Sigmoid colon (tissue), 7 donors: ENCODE data around the gene ILKAP. TPM values are rescaled to one million over a fixed set of nuclear protein-coding genes. Genes with fewer than 3 reads are reported as not detected.

Experiments
- DNase-seq: peaks from one replicate; pipeline ENCODE4 v3.0.0-alpha.2; 2019
- H3K27ac ChIP-seq, 4 donors: fragments of 200-600 bp; sonication (generic); one replicate each; pipeline ENCODE4 v1.5.1; 2016 to 2019; ENCODE audit warnings: mild to moderate bottlenecking in 1 of 4
- H3K27me3 ChIP-seq, 3 donors: fragments of 200-600 bp; sonication (generic); one replicate each; pipeline ENCODE4 v1.5.1; 2019; ENCODE audit warnings: mild to moderate bottlenecking in 1 of 3
- H3K36me3 ChIP-seq, 4 donors: fragments of 200-600 bp; sonication (generic); one replicate each; pipeline ENCODE4 v1.5.1; 2016 to 2019
- H3K4me1 ChIP-seq, 4 donors: fragments of 200-600 bp; sonication (generic); one replicate each; pipeline ENCODE4 v1.5.1; 2017 to 2019
- H3K4me3 ChIP-seq, 4 donors: fragments of 200-600 bp; sonication (generic); one replicate each; pipeline ENCODE4 v1.5.1; 2017 to 2019; ENCODE audit warnings: mild to moderate bottlenecking in 2 of 4, moderate library complexity in 1 of 4
- H3K9me3 ChIP-seq, 4 donors: fragments of 200-600 bp in 3 of 4; sonication (generic) in 3 of 4; one replicate each; pipeline versions ENCODE4 v1.5.1 to v1.6.1; 2013 to 2019
- EP300 ChIP-seq, 4 donors: sonication (generic); formaldehyde crosslinking; IDR thresholded peaks; one replicate each; pipeline ENCODE4 v1.6.1; 2017; ENCODE audit warnings: antibody characterized with exemption in 4 of 4
- POLR2A ChIP-seq, 2 donors: fragments of 450-650 bp; IDR thresholded peaks; one replicate each; pipeline ENCODE4 v1.6.1; 2016; ENCODE audit warnings: antibody characterized with exemption in 2 of 2, mild to moderate bottlenecking in 2 of 2, moderate library complexity in 2 of 2
- POLR2AphosphoS5 ChIP-seq, 4 donors: sonication (generic); formaldehyde crosslinking; IDR thresholded peaks; one replicate each; pipeline ENCODE4 v1.6.1; 2017; ENCODE audit warnings: antibody characterized with exemption in 4 of 4
- WGBS, 2 donors: extraction: QIAGEN DNeasy Blood & Tissue Kit; methylation state at CpG; one replicate each; pipeline ENCODE4 v1.1.7; 2013; 5-methylcytosine and 5-hydroxymethylcytosine counted together
- intact Hi-C: fragments of 100-400 bp; cut with DNase I; formaldehyde crosslinking; loops from one replicate; pipeline ENCODE4 v1.15.1; 2023
- polyA plus RNA-seq, 3 donors: library from polyadenylated mRNA; stranded (reverse); fragments of 200-250 nt; gene quantifications; one replicate each; pipeline ENCODE4 v1.2.3, GENCODE V29; 2013
- total RNA-seq, 4 donors: library from RNA; depleted of rRNA; stranded (reverse); fragments of >200 nt; gene quantifications; one replicate each; pipeline ENCODE4 v1.1.0, GENCODE V29; 2016
- TF ChIP-seq, protein P1 (sequence below), 4 experiments: fragments of 450-650 bp in 3 of 4; fragments of 200-600 bp in 1 of 4; IDR thresholded peaks; one replicate each; pipeline ENCODE4 v1.5.1; 2016 to 2019; ENCODE audit warnings: antibody characterized with exemption in 4 of 4, mild to moderate bottlenecking in 3 of 4, moderate library complexity in 2 of 4
- donor health status: healthy with polysubstance abuse.
- donor health status: Bipolar disorder and iron deficiency.
- donor health status: healthy.

ILKAP gene, protein sequence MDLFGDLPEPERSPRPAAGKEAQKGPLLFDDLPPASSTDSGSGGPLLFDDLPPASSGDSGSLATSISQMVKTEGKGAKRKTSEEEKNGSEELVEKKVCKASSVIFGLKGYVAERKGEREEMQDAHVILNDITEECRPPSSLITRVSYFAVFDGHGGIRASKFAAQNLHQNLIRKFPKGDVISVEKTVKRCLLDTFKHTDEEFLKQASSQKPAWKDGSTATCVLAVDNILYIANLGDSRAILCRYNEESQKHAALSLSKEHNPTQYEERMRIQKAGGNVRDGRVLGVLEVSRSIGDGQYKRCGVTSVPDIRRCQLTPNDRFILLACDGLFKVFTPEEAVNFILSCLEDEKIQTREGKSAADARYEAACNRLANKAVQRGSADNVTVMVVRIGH
- total RNA-seq, result 10 to 100 TPM; 32.2 to 57.3 (median 45.3) TPM
- 10 to 100 TPM; 26.4 to 40.6 (median 28.0) TPM for polyA plus RNA-seq

DNA sequence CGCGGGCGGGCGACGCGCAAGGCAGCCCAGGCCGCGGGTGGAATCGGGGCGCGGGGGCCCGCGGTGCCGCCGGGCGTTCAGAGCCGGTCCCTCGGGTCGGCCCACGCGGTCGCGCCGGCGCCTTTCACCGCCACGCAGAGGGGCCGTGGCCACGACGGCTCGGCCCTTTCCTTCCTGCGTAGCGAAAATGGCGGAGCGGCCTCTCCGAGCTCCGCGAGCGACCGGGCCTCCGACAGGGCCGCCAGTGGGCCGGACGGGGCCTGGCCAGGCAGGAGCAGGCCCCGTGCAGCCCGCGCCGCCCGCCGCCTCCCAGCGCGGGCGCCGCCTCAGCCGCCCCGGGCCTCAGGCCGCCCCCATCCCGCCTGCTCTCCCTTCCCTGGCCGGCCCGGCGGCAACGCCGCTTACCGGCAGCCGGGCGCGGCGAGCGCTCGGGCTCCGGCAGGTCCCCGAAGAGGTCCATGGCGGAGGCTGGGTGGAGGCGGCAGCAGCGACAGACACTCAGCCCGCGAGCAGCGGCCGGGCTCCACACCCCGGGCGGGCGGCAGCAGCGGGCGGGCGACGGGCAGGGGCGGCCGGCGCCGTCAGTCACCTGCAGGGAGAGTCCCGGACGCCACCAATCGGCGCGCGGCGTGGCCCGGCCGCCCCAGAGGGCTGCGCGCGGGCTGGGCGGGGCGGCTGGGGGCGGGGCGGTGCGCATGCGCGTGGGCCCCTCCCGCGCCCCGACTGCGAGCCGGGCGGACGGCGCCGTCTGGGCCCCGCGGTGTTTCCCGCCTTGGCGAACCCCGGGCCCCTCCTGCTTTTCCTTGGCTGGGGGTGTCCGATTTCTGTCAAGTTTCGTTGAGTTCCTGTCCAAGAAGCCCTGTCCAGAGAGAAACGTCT lies at the start of gene ILKAP:
Gene ILKAP, minus strand, starts transcription at position 602 of the 879 bp plus-strand sequence. Its CDS starts 142 bp downstream, at position 460.
- intact Hi-C loops, result loop anchor here (2.0 to 10.0 kb wide), 2 partner anchors 35 to 61 kb away; no protein-coding TSS in a partner anchor
- Histone ChIP-seq H3K36me3 (no peaks in the 10 kb centered on the region), H3K4me3 (peak within 1 kb of the TSS; percentile 51 to 97 (median 82)), H3K9me3 (no peaks in the 10 kb centered on the region), H3K27me3 (no peaks in the 10 kb centered on the region), H3K27ac (peak within 1 kb of the TSS; percentile 90 to 99 (median 95)), H3K4me1 (peaks cover 0 to 46% (median 43%) of the 10 kb centered on the region in 4 donors)
- peak; percentile 95 for DNase-seq
- TF ChIP-seq EP300 (IDR thresholded peaks at IDR 0.05) (no peak), POLR2AphosphoS5 (IDR thresholded peaks at IDR 0.05) (peak; percentile 67 to 94 (median 84)), POLR2A (IDR thresholded peaks at IDR 0.05) (peak; percentile 68 to 69)
- 0% methylated on average over 126 of the region's 126 CpGs for WGBS, 2 donors

DNA sequence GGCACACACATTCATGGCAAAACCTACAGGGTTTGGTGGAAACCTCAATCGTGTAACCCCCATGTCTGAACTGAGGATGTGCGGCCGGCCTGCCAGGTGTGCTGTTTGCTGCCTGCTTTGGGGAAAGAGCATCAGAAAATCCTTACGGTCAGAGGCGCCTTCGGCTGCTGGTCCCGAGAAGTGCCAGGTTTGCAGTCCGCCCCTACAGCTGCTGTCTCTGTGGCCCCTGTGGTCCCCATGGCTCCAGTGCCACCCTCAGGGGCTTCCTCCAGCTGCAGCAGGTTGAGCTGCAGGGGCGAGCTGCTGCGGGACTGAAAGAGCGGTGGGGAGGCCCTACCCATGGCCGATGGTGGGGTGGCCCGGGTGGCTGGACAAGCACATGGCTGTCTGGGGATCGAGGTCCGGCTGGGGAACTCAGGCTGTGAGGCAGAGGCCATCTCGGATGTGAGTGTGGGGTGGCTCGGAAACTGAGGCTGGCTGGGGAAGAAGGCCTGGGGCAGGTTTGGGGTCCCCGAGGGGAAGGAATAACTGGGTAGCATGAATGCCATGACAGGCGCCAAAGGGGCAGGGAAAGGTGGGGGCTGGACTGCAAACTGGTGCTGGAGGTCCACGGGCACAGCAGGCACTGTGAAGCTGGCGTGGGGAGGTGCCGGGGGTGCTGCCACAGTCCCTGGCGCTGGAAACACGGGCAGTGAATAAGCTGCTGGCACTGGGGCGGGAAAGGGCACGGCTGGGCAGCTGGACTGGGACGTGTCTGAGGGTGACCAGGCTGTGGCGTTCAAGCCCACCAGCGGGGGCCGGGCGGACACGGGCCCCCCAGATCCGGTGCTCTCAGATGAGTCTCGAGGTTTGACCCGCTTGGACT lies 49.5 kb upstream of the ILKAP start:
- no peak for DNase-seq
- H3K4me1 ChIP-seq, result no peaks in the 10 kb centered on the region
- 95 to 96% methylated on average over 35 of the region's 35 CpGs for WGBS, 2 donors
- peaks cover 28 to 91% (median 46%) of the 10 kb centered on the region in 4 donors for H3K36me3 ChIP-seq
- TF ChIP-seq POLR2A (IDR thresholded peaks at IDR 0.05), result no peak
- TF ChIP-seq, protein P1, sequence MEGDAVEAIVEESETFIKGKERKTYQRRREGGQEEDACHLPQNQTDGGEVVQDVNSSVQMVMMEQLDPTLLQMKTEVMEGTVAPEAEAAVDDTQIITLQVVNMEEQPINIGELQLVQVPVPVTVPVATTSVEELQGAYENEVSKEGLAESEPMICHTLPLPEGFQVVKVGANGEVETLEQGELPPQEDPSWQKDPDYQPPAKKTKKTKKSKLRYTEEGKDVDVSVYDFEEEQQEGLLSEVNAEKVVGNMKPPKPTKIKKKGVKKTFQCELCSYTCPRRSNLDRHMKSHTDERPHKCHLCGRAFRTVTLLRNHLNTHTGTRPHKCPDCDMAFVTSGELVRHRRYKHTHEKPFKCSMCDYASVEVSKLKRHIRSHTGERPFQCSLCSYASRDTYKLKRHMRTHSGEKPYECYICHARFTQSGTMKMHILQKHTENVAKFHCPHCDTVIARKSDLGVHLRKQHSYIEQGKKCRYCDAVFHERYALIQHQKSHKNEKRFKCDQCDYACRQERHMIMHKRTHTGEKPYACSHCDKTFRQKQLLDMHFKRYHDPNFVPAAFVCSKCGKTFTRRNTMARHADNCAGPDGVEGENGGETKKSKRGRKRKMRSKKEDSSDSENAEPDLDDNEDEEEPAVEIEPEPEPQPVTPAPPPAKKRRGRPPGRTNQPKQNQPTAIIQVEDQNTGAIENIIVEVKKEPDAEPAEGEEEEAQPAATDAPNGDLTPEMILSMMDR (IDR thresholded peaks at IDR 0.05), result no peak
- no peak for TF ChIP-seq POLR2AphosphoS5 (IDR thresholded peaks at IDR 0.05)
- no peak for TF ChIP-seq EP300 (IDR thresholded peaks at IDR 0.05)
- no peak overlapping the region for H3K4me3 ChIP-seq
- intact Hi-C loops, result no loop called here
- H3K9me3 ChIP-seq, result no peaks in the 10 kb centered on the region
- no peak overlapping the region for H3K27ac ChIP-seq
- H3K27me3 ChIP-seq, result no peaks in the 10 kb centered on the region

DNA sequence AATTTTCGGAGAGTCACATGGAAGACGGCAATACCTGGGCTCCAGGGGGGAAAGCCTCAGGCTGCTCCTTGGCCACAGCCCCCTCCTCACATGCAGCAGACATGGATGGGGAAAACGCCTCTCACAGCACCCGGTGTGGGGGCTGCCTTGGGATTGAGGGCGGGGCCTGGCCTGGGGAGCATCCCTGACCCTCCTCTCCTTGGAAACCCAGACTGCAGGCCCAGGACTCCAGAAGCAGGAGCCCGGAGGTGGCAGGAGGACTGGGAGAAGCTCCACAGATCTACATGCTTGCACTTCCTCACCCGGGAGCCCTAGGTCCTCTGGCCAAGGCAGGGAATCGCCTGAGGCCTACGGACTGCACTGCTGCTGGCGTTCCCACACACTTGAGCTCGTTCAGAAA lies 48.5 kb upstream of the ILKAP start:
- Histone ChIP-seq H3K4me3 (no peak overlapping the region), H3K4me1 (no peaks in the 10 kb centered on the region), H3K36me3 (peaks cover 24 to 91% (median 42%) of the 10 kb centered on the region in 4 donors), H3K27ac (no peak overlapping the region), H3K9me3 (no peaks in the 10 kb centered on the region), H3K27me3 (no peaks in the 10 kb centered on the region)
- DNase-seq, result no peak
- 93% methylated on average over 11 of the region's 11 CpGs for WGBS, 2 donors
- TF ChIP-seq, protein P1 (IDR thresholded peaks at IDR 0.05), result no peak
- TF ChIP-seq POLR2A (IDR thresholded peaks at IDR 0.05) (no peak), EP300 (IDR thresholded peaks at IDR 0.05) (no peak), POLR2AphosphoS5 (IDR thresholded peaks at IDR 0.05) (no peak)
- intact Hi-C loops, result no loop called here

DNA sequence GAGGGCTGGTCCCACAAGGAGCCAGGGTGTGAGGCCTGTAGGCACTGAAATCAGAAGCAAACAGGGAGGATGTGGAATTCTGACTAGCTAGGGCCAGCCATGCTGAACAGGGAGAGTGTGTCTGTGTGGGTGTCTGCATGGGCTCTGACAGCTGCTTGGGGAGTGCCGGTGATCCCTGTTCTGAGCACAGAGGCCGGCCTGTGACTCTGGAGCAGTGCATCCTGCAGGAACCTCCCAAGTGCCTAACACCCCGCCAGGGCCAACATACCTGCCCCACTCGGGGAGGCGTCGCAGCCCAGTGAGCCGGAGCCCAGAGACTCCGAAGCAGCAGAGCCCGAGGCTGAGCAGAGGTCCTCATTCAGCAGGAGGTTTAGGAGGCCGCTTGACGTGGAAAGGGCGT lies 47.8 kb upstream of the ILKAP start:
- Histone ChIP-seq H3K27me3 (no peaks in the 10 kb centered on the region), H3K4me1 (no peaks in the 10 kb centered on the region), H3K4me3 (no peak overlapping the region), H3K36me3 (peaks cover 19 to 90% (median 36%) of the 10 kb centered on the region in 4 donors), H3K27ac (no peak overlapping the region), H3K9me3 (no peaks in the 10 kb centered on the region)
- 96% methylated on average over 12 of the region's 12 CpGs for WGBS, 2 donors
- intact Hi-C loops, result no loop called here
- TF ChIP-seq, protein P1 (IDR thresholded peaks at IDR 0.05), result no peak
- TF ChIP-seq POLR2AphosphoS5 (IDR thresholded peaks at IDR 0.05), result no peak
- no peak for TF ChIP-seq POLR2A (IDR thresholded peaks at IDR 0.05)
- TF ChIP-seq EP300 (IDR thresholded peaks at IDR 0.05), result no peak
- no peak for DNase-seq
